ENCODE results near the gene LUZP1.
"Not testable (repeated sequence)": the region's sequence is repeated elsewhere in the genome, so short reads cannot be mapped to it uniquely, and the experiment has no call there.

Gene LUZP1

GRCh38 chr1:23211955-23212354 is 43.3 kb upstream of the LUZP1 start:
- TF ChIP-seq, protein P1, sequence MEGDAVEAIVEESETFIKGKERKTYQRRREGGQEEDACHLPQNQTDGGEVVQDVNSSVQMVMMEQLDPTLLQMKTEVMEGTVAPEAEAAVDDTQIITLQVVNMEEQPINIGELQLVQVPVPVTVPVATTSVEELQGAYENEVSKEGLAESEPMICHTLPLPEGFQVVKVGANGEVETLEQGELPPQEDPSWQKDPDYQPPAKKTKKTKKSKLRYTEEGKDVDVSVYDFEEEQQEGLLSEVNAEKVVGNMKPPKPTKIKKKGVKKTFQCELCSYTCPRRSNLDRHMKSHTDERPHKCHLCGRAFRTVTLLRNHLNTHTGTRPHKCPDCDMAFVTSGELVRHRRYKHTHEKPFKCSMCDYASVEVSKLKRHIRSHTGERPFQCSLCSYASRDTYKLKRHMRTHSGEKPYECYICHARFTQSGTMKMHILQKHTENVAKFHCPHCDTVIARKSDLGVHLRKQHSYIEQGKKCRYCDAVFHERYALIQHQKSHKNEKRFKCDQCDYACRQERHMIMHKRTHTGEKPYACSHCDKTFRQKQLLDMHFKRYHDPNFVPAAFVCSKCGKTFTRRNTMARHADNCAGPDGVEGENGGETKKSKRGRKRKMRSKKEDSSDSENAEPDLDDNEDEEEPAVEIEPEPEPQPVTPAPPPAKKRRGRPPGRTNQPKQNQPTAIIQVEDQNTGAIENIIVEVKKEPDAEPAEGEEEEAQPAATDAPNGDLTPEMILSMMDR (IDR thresholded peaks at IDR 0.05; ENCODE audit: low read depth, low read length, missing control alignments), result no peak
- DNase-seq (ENCODE audit: extremely low read depth, low read depth), result no peak
- no peak overlapping the region for H3K4me3 ChIP-seq (replicated peaks; ENCODE audit: low read depth, low read length)

DNA sequence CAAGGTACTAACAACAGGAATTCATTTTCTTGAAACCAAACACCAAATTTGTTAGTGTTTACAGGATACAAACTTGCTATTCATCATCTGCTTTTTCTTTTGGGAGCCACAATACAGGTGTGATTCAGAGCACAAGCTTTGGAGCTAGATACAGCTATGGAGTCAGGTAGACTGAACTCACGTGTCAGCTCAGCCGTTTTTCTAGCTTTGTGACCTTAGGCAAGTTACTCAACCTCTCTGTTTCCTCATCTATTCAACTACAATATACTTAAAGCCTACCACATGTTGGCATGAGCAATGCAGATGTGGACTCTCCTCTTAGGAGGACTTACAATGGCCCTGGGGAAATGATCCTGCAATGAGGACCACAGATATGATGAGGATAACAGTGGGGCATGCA is 42.3 kb upstream of the LUZP1 start:
- TF ChIP-seq, protein P1 (IDR thresholded peaks at IDR 0.05; ENCODE audit: low read depth, low read length, missing control alignments), result no peak
- DNase-seq (ENCODE audit: extremely low read depth, low read depth), result no peak
- no peak overlapping the region for H3K4me3 ChIP-seq (replicated peaks; ENCODE audit: low read depth, low read length)

GRCh38 chr1:23210351-23210785 is 41.7 kb upstream of the LUZP1 start:
- no peak overlapping the region for H3K4me3 ChIP-seq (replicated peaks; ENCODE audit: low read depth, low read length)
- TF ChIP-seq, protein P1 (IDR thresholded peaks at IDR 0.05; ENCODE audit: low read depth, low read length, missing control alignments), result peak; percentile 4
- DNase-seq (ENCODE audit: extremely low read depth, low read depth), result no peak

- TF ChIP-seq, protein P1 (IDR thresholded peaks at IDR 0.05; ENCODE audit: low read depth, low read length, missing control alignments), result no peak
- no peak overlapping the region for H3K4me3 ChIP-seq (replicated peaks; ENCODE audit: low read depth, low read length)
- DNase-seq (ENCODE audit: extremely low read depth, low read depth), result no peak
Measured at GRCh38 chr1:23209770-23210169, 41.1 kb upstream of the LUZP1 start.

GRCh38 chr1:23208527-23208926 is 39.9 kb upstream of the LUZP1 start:
- TF ChIP-seq, protein P1 (IDR thresholded peaks at IDR 0.05; ENCODE audit: low read depth, low read length, missing control alignments), result no peak
- DNase-seq (ENCODE audit: extremely low read depth, low read depth), result no peak
- no peak overlapping the region for H3K4me3 ChIP-seq (replicated peaks; ENCODE audit: low read depth, low read length)

GRCh38 chr1:23207733-23208132 is 39.1 kb upstream of the LUZP1 start:
- not testable (repeated sequence) for DNase-seq (ENCODE audit: extremely low read depth, low read depth); H3K4me3 ChIP-seq (replicated peaks; ENCODE audit: low read depth, low read length)

DNA sequence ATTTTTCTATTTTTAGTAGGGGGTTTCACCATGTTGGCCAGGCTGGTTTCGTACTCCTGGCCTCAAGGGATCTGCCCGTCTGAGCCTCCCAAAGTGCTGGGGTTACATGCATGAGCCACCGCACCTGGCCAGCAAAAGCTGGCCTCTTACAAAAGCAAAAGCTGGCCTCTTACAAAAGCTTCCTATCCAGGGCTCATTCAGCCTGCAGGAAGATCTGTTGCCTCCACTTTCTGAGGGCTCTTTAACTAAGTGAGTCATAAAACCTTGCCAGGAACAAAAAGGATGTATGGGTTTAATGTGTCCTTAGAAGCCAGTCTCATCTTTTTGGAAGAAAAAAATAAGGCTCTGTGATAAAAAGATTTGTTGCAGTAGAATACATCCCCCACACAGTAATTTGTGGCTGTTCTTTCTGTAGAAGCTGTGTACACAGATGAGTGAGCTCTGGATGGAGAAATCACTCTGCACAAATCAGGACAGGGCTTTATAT is 33.6 kb upstream of the LUZP1 start:
- no peak for DNase-seq (ENCODE audit: extremely low read depth, low read depth)
- TF ChIP-seq, protein P1 (IDR thresholded peaks at IDR 0.05; ENCODE audit: low read depth, low read length, missing control alignments), result no peak
- H3K4me3 ChIP-seq (replicated peaks; ENCODE audit: low read depth, low read length), result no peak overlapping the region
